HuH-7.5 (cell line): ENCODE measurements around the gene NOVA1.

Source experiments
- DNase-seq: peaks from one replicate; pipeline ENCODE4 v3.0.0; 2011; ENCODE audit warnings: low spot score

The NOVA1 gene

GRCh38 chr14:26448181-26448855 lies 149.5 kb downstream of the NOVA1 start:
- DNase-seq: no peak

DNA sequence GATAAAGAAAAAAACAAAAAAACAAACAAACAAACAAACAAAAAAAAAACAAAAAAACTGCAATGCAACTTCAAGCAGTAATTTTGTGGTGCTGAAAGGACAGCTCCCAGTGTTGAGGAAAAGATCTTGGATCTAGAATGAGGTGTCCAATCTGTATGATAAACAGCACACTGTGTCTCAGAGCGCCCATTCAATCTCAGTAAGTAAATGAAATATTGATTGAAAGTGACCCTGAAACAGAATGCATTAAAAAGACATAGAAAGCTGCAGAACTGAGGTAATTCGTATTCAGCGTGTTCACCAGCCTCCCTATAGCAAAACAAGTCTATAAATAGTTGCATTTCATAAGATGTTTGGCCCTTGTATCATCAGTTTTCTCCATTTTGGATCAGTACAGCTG lies 153.0 kb downstream of the NOVA1 start:
- DNase-seq: no peak

DNA sequence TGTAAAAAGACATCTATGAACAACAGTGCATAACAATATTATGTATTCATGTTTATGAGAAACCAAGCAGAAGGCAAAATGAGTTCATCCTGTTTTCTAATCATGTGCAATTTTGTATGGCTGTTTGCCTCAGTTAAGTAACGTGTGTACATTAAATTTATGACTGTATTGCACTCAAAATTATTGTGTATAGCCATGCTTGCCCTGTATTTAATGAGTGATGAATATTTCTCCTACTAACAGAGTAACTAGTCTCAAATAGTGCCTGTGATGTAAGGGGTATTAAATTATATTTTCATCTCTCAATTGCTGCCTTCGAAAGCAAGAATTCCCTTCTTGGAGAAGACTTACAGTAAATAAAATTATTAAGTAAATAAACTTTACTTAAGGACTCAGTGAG lies 154.2 kb downstream of the NOVA1 start:
- DNase-seq: no peak

GRCh38 chr14:26429205-26429604 lies 168.6 kb downstream of the NOVA1 start:
- no peak for DNase-seq

DNA sequence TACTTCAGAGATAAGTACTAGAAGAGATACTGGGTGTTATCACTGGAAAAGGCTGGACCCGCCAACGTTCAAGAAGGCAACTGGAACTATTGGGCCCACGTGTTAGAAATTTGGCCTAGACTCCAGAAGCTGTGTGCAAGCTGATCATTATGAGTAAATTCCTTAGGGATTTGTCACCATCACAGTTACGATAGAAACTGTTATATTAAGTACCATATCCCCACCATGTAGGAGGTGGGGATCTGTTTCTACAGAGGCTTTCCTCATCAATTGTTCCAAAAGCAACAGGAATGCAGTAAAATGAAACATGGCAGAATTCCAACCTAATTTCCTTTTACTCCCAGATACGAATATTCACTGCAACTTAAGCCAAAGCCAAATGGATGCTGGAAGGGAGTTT lies 170.7 kb downstream of the NOVA1 start:
- no peak for DNase-seq

GRCh38 chr14:26424537-26424936 lies 173.3 kb downstream of the NOVA1 start:
- no peak for DNase-seq

DNA sequence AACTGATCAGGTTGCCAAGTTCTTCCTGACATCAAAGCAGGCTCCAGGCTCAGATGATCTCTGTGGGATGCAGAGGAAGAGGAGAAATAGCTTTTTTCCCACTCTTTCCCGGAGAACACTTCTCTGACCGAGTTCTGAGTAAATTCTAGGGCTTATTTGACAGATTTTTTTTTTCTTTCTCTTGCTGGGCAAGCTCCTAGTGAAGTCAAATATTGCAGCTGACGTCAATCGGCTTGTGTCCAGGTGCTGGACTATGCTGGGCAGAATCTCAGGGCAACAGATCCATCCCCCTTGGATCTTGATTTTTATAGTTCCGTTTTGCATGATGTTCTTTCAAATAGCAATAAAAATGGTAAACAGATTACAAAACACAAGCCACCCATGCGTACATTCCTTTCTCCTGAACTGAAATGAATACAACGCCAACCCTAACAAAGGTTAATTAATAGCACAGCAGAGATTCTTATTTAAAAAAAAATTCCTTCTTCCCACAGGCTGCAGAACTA lies 182.2 kb downstream of the NOVA1 start:
- no peak for DNase-seq

- DNase-seq: no peak
Observed at GRCh38 chr14:26414926-26415325, 182.9 kb downstream of the NOVA1 start.

DNA sequence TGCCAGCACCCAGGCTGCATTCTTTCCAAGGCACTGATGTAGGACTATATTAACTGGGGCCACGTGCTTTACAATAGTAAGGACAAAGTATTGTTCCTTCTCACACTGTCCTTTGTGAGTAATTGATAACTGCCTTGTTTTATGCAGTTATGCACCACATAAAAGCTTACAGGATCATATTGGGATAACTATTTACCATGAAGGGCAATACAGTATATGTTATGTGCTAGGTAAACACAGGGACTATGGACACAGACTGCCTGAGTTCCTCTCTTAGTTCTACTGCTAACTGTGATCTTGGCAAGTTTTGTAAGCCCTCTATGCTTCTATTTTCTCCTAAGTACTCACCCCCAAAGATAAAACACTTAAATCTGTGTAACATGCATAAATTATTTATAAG lies 183.7 kb downstream of the NOVA1 start:
- DNase-seq: no peak

- DNase-seq: no peak
Observed at GRCh38 chr14:26412421-26412820, 185.4 kb downstream of the NOVA1 start.

- no peak for DNase-seq
Observed at GRCh38 chr14:26410189-26410685, 187.6 kb downstream of the NOVA1 start.

GRCh38 chr14:26404927-26405326 lies 192.9 kb downstream of the NOVA1 start:
- no peak for DNase-seq

GRCh38 chr14:26403760-26404159 lies 194.1 kb downstream of the NOVA1 start:
- no peak for DNase-seq

- no peak for DNase-seq
Observed at GRCh38 chr14:26402126-26402525, 195.7 kb downstream of the NOVA1 start.

- peak; percentile 34 for DNase-seq
Observed at GRCh38 chr14:26401179-26401968, 196.5 kb downstream of the NOVA1 start.

DNA sequence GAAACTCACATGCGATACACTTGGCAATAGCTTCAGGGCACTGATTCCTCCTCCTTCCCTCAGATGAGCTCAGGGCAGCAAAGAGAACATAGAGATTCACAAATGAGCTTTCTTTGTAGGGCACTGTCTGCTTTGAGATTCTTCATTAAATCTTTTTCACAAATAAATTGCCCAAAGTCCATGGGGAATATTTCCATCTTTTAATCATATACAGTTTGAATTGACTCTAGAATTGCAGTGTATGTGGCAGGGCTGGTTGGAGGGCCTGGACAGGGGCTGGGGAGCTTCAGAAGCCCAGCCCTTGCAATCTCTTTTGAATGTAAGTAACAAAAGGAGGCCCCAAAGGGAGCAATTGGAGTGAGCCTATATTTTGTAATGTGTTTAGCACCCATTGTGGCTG lies 197.5 kb downstream of the NOVA1 start:
- no peak for DNase-seq

- no peak for DNase-seq
Observed at GRCh38 chr14:26398616-26399015, 199.2 kb downstream of the NOVA1 start.
